K562 (cell line): ENCODE data around the gene SEZ6L.

Experiments
- CHD2 ChIP-seq: IDR thresholded peaks from 2 replicates; pipeline ENCODE4 v1.6.1; 2011; ENCODE audit warnings: low read depth, low read length
- MYC ChIP-seq, 2 experiments: fragments of 250-450 bp in 1 of 2; sonication (Bioruptor Pico) in 1 of 2; IDR thresholded peaks; 2 replicates each; pipeline versions ENCODE4 v1.5.1 to v1.6.1; 2012 to 2021; ENCODE audit warnings: low read depth in 2 of 2, borderline replicate concordance in 1 of 2, improper control_type of control experiment in 1 of 2, low read length in 1 of 2, mild to moderate bottlenecking in 1 of 2, moderate library complexity in 1 of 2
- PRPF4 ChIP-seq: fragments of 200-400 bp; formaldehyde crosslinking; IDR thresholded peaks from one replicate; pipeline ENCODE4 v1.6.1; 2017; ENCODE audit warnings: low read length, low read depth, mild to moderate bottlenecking; ENCODE audit not compliant: insufficient read depth, poor library complexity, severe bottlenecking
- TEAD2 ChIP-seq: fragments of 450-650 bp; IDR thresholded peaks from 2 replicates; pipeline ENCODE4 v1.6.1; 2016; ENCODE audit warnings: missing genetic modification characterization, control low read depth, missing compliant biosample characterization
- ZNF407 ChIP-seq: fragments of 450-650 bp; IDR thresholded peaks from 2 replicates; pipeline ENCODE4 v1.6.1; 2016; ENCODE audit warnings: low read depth

GRCh38 chr22:26389125-26389524 lies 219.9 kb downstream of the SEZ6L start:
- TF ChIP-seq PRPF4 (no peak), CHD2 (no peak), TEAD2 (tag) (no peak), ZNF407 (no peak), MYC (IDR thresholded peaks at IDR 0.05; ENCODE audit: low read depth, low read length) (no peak), MYC (CRISPR knock-in tag; IDR thresholded peaks at IDR 0.05; ENCODE audit: borderline replicate concordance, low read depth) (no peak)
